GM19438 (cell line): ENCODE measurements around the gene MMS22L.

Experiments
- ATAC-seq: cut with Tn5 transposase; IDR thresholded peaks from one replicate; pipeline ENCODE4 v1.9.1; 2021; ENCODE audit warnings: low read depth; ENCODE audit not compliant: unreplicated experiment

The MMS22L gene

GRCh38 chr6:97094376-97094775 lies 188.6 kb downstream of the MMS22L start:
- ATAC-seq = no peak

- no peak for ATAC-seq
Observed at GRCh38 chr6:97092673-97093305, 190.2 kb downstream of the MMS22L start.
